Tibial nerve (tissue), 4 donors: ENCODE measurements around the gene TNP2.

ENCODE experiments used
- CTCF ChIP-seq, 5 experiments: fragments of 200-600 bp in 3 of 5; fragments of 450-650 bp in 2 of 5; sonication (generic) in 3 of 5; IDR thresholded peaks; one replicate each; pipeline ENCODE4 v1.5.1; 2016 to 2019; ENCODE audit warnings: antibody characterized with exemption in 5 of 5, mild to moderate bottlenecking in 3 of 5, moderate library complexity in 2 of 5
- EP300 ChIP-seq, 2 donors: sonication (generic); formaldehyde crosslinking; IDR thresholded peaks; one replicate each; pipeline ENCODE4 v1.6.1; 2017; ENCODE audit warnings: antibody characterized with exemption in 2 of 2, mild to moderate bottlenecking in 1 of 2

- TF ChIP-seq CTCF (IDR thresholded peaks at IDR 0.05) (no peak), EP300 (IDR thresholded peaks at IDR 0.05) (no peak)
Observed at GRCh38 chr16:11272484-11272883, 3.4 kb upstream of the TNP2 start.
